Bone marrow (tissue), 2 donors: Measurements from ENCODE around the gene KIR2DL1.
A peak's percentile ranks its signal among the peaks of the same experiment; 100 is the strongest.
"Not testable (repeated sequence)": the region's sequence is repeated elsewhere in the genome, so short reads cannot be mapped to it uniquely, and the experiment has no call there.

ENCODE experiments used
- DNase-seq, 2 donors: peaks; one replicate each; lab custom pipeline; 2025; lab: John Stamatoyannopoulos, UW

The KIR2DL1 gene

GRCh38 chr19:54771018-54771960 is 1.7 kb downstream of the KIR2DL1 start:
- DNase-seq: not testable (repeated sequence)

GRCh38 chr19:54772666-54773065 is 3.1 kb downstream of the KIR2DL1 start:
- not testable (repeated sequence) for DNase-seq

- not testable (repeated sequence) for DNase-seq
Measured at GRCh38 chr19:54775095-54775815, 5.7 kb downstream of the KIR2DL1 start.

GRCh38 chr19:54775830-54776229 is 6.2 kb downstream of the KIR2DL1 start:
- DNase-seq: not testable (repeated sequence)

GRCh38 chr19:54777851-54778250 is 8.3 kb downstream of the KIR2DL1 start:
- DNase-seq: not testable (repeated sequence)

- DNase-seq: not testable (repeated sequence)
Measured at GRCh38 chr19:54778896-54779295, 9.3 kb downstream of the KIR2DL1 start.

GRCh38 chr19:54782916-54783315 is 13.3 kb downstream of the KIR2DL1 start:
- not testable (repeated sequence) for DNase-seq

GRCh38 chr19:54786091-54786723 is 16.6 kb downstream of the KIR2DL1 start:
- not testable (repeated sequence) for DNase-seq

GRCh38 chr19:54788154-54788553 is 18.6 kb downstream of the KIR2DL1 start:
- DNase-seq: not testable (repeated sequence)

- no peak for DNase-seq
Measured at GRCh38 chr19:54790711-54791110, 21.1 kb downstream of the KIR2DL1 start.

GRCh38 chr19:54791476-54791875 is 21.9 kb downstream of the KIR2DL1 start:
- no peak for DNase-seq

GRCh38 chr19:54792814-54793213 is 23.2 kb downstream of the KIR2DL1 start:
- DNase-seq: no peak

GRCh38 chr19:54795758-54796157 is 26.2 kb downstream of the KIR2DL1 start:
- DNase-seq: peak in 1 of 2 donors; percentile 57

GRCh38 chr19:54803410-54803809 is 33.8 kb downstream of the KIR2DL1 start, which contains the start of gene KIR2DL4:
Gene KIR2DL4 (plus strand): TSS chr19:54803610. CDS start chr19:54803652, 42 bp downstream.
- DNase-seq: no peak

GRCh38 chr19:54804101-54804500 is 34.5 kb downstream of the KIR2DL1 start:
- DNase-seq: no peak

- DNase-seq: no peak
Measured at GRCh38 chr19:54804571-54804970, 35.0 kb downstream of the KIR2DL1 start.

- no peak for DNase-seq
Measured at GRCh38 chr19:54805665-54806515, 36.3 kb downstream of the KIR2DL1 start.

- no peak for DNase-seq
Measured at GRCh38 chr19:54806516-54806838, 36.9 kb downstream of the KIR2DL1 start.

GRCh38 chr19:54814571-54814970 is 45.0 kb downstream of the KIR2DL1 start:
- DNase-seq: not testable (repeated sequence)

- not testable (repeated sequence) for DNase-seq
Measured at GRCh38 chr19:54816251-54816650, 46.7 kb downstream of the KIR2DL1 start, which contains the start of gene KIR3DL1. Gene KIR3DL1 (plus strand): TSS chr19:54816468.
